ENCODE results near the gene BDH2. TPM values are rescaled to one million over a fixed set of nuclear protein-coding genes. Genes with fewer than 3 reads are reported as not detected.

Gene BDH2
- polyA plus RNA-seq, 4 donors, result 187 to 232 (median 207) TPM

GRCh38 chr4:103030791-103031190, 68.8 kb downstream of the BDH2 start:
- no peak for DNase-seq (ENCODE audit: low read depth in 4 of 4, low spot score in 3 of 4)

GRCh38 chr4:103029300-103029699, 70.3 kb downstream of the BDH2 start:
- no peak for DNase-seq (ENCODE audit: low read depth in 4 of 4, low spot score in 3 of 4)

Other genes with a start within 250 kb of the BDH2 start
- 10 to 100 TPM; 54.7 to 62.0 (median 57.8) TPM for gene CISD2, start 230.8 kb downstream of the BDH2 start, polyA plus RNA-seq (ENCODE audit: insufficient read length in 4 of 4)
- gene SLC9B1, start 80.1 kb downstream of the BDH2 start, polyA plus RNA-seq (ENCODE audit: insufficient read length in 4 of 4), result 1 to 10 TPM; 2.9 to 3.8 (median 3.4) TPM
- gene SLC9B2, start 23.1 kb downstream of the BDH2 start, polyA plus RNA-seq (ENCODE audit: insufficient read length in 4 of 4), result 10 to 100 TPM in 2 of 4 donors, 1 to 10 TPM in 2; 6.3 to 11.8 (median 8.9) TPM
- gene CENPE, start 98.5 kb upstream of the BDH2 start, polyA plus RNA-seq (ENCODE audit: insufficient read length in 4 of 4), result 10 to 100 TPM; 10.0 to 13.9 (median 12.7) TPM